DND-41 (cell line): ENCODE measurements around the gene CYRIA.
A peak's percentile ranks its signal among the peaks of the same experiment; 100 is the strongest.

Source experiments
- ATAC-seq: fragments of 200-7000 bp; cut with Tn5 transposase; 3 replicates; pipeline ENCODE4 v1.9.1; 2021; ENCODE audit warnings: low read depth; ENCODE audit not compliant: insufficient read depth
- DNase-seq: peaks from one replicate; pipeline ENCODE4 v3.0.0-alpha.2; 2020
- H2AFZ ChIP-seq: 2 replicates; pipeline ENCODE4 v1.6.0; 2012; ENCODE audit warnings: low read depth, low read length
- H3K27ac ChIP-seq: 2 replicates; pipeline ENCODE4 v1.5.1; 2012; ENCODE audit warnings: low read length, inconsistent platforms
- H3K27me3 ChIP-seq: fragments of 200-600 bp; sonication (generic); 2 replicates; pipeline ENCODE4 v1.6.0; 2012; ENCODE audit warnings: low read length, mild to moderate bottlenecking, inconsistent platforms; ENCODE audit not compliant: insufficient read depth, poor library complexity
- H3K36me3 ChIP-seq: 2 replicates; pipeline ENCODE4 v1.5.1; 2012; ENCODE audit warnings: low read length, inconsistent platforms; ENCODE audit not compliant: insufficient read depth
- H3K4me1 ChIP-seq: 2 replicates; pipeline ENCODE4 v1.5.1; 2012; ENCODE audit warnings: mild to moderate bottlenecking, low read length; ENCODE audit not compliant: insufficient read depth
- H3K4me2 ChIP-seq: 2 replicates; pipeline ENCODE4 v1.6.0; 2012; ENCODE audit warnings: mild to moderate bottlenecking, moderate library complexity, low read length, inconsistent platforms; ENCODE audit not compliant: insufficient read depth
- H3K4me3 ChIP-seq, 2 experiments: fragments of 200-600 bp in 1 of 2; shearing (Covaris generic) in 1 of 2; 2 replicates each; pipeline ENCODE4 v1.5.1; 2012 to 2016; ENCODE audit warnings: inconsistent platforms in 2 of 2, low read length in 2 of 2, mild to moderate bottlenecking in 2 of 2, low read depth in 1 of 2, moderate library complexity in 1 of 2
- H3K79me2 ChIP-seq: 2 replicates; pipeline ENCODE4 v1.6.0; 2012; ENCODE audit warnings: low read length, inconsistent platforms; ENCODE audit not compliant: insufficient read depth
- H3K9ac ChIP-seq: 2 replicates; pipeline ENCODE4 v1.6.0; 2012; ENCODE audit warnings: low read depth, mild to moderate bottlenecking, inconsistent platforms, low read length, moderate library complexity
- H3K9me3 ChIP-seq: 2 replicates; pipeline ENCODE4 v1.5.1; 2012; ENCODE audit warnings: low read length, moderate library complexity, mild to moderate bottlenecking, inconsistent platforms; ENCODE audit not compliant: insufficient read depth, severe bottlenecking
- H4K20me1 ChIP-seq: 2 replicates; pipeline ENCODE4 v1.6.0; 2012; ENCODE audit warnings: low read length; ENCODE audit not compliant: insufficient read depth
- EZH2 ChIP-seq: IDR thresholded peaks from 3 replicates; pipeline ENCODE4 v1.6.1; 2012; ENCODE audit warnings: borderline replicate concordance, low read depth, mild to moderate bottlenecking, moderate library complexity, low read length, inconsistent platforms; ENCODE audit not compliant: severe bottlenecking
- TF ChIP-seq, protein P1 (sequence below): IDR thresholded peaks from 2 replicates; pipeline ENCODE4 v1.5.1; 2012; ENCODE audit warnings: borderline replicate concordance, low read length, moderate library complexity, mild to moderate bottlenecking; ENCODE audit not compliant: poor library complexity, severe bottlenecking; ENCODE audit errors: extremely low read depth

The CYRIA gene

DNA sequence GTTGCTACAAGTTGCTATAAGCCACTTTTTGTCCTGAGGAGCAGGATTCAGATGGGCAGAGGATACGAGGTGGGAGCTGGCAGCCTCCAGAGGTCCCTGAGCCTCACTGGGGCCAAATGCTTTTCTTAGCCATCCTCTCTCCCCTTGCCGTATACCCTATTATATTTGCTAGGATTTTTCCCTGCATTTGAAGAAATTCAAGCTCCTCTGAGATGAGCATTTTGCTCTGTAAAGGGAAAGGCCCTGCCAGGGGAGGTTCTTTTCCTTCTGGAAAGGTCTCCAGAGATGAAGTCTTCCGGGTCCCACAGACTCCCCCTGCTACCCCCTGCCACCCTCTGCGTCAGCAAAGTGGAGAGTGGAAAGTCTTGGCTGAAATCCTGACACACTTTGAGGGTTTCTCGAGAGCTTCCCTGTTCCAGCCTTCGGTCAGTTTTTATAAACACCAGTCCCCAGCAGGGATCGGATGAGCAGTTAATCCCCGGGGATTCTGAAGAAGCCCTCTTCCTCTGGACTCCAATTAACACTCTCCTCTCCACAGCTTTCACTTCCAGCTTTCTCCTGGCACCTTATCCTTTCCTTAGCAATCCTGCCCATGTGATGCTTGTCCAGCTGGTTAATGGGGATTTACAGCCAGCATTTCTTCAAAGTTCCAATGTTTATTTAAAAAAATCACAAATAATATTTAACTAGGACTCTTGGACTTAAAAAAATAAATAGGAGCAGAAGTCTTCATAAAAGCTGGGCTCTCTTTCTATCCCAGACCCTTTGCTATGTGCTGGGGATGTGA lies 13.1 kb downstream of the CYRIA start:
- no peaks in the 10 kb centered on the region for H3K79me2 ChIP-seq

DNA sequence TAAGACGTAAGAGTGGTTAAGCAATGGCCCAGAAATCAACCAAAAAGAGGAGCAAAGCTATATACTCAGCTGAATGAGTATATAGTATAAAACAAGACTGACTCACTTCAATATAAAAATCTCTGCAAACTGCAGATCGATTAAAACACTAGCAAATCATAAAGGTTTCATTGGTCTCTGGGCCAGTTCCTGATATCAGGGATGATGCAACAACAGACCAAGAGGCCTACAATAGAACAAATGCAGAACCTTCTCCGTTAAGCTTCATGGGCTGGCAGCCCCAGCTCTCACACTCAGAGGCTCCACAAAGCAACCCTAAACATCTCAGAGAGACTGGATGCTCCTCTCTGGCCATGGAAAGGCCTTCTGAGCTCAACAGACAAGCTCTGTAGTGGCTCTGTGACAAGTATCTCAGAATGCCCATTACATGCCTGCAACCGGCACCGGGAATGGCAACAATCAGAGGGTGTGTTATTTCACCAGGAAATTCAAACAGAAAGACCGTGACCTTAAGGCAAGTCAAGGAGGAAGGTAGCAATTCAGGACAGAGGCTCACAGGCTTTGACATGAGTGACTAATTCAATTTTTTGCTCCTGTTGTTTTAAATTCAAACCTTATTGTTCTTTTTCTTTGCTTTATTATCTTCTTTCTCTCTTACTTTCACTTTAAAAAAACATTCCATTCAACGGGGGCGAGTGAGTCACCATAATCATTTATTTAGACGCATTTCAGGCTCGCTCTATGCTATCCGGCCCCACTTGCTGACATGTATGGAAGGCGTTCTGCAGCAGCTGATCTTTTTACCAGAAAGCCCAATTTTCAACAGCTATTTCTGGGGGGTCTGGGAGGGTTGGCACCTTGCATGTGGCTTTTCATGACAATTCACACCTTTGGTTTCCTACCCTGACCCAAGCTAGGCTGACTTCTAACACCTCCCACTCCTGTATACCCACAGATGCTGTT lies 15.1 kb downstream of the CYRIA start:
- no peak for TF ChIP-seq EZH2
- TF ChIP-seq, protein P1, sequence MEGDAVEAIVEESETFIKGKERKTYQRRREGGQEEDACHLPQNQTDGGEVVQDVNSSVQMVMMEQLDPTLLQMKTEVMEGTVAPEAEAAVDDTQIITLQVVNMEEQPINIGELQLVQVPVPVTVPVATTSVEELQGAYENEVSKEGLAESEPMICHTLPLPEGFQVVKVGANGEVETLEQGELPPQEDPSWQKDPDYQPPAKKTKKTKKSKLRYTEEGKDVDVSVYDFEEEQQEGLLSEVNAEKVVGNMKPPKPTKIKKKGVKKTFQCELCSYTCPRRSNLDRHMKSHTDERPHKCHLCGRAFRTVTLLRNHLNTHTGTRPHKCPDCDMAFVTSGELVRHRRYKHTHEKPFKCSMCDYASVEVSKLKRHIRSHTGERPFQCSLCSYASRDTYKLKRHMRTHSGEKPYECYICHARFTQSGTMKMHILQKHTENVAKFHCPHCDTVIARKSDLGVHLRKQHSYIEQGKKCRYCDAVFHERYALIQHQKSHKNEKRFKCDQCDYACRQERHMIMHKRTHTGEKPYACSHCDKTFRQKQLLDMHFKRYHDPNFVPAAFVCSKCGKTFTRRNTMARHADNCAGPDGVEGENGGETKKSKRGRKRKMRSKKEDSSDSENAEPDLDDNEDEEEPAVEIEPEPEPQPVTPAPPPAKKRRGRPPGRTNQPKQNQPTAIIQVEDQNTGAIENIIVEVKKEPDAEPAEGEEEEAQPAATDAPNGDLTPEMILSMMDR = no peak
- no peak for DNase-seq
- Histone ChIP-seq H3K9me3 (no peaks in the 10 kb centered on the region), H3K27me3 (no peaks in the 10 kb centered on the region), H3K4me3 (no peak overlapping the region), H3K4me2 (no peak overlapping the region), H2AFZ (no peak overlapping the region), H3K9ac (no peak overlapping the region), H3K79me2 (no peaks in the 10 kb centered on the region), H4K20me1 (no peaks in the 10 kb centered on the region), H3K36me3 (no peaks in the 10 kb centered on the region), H3K4me1 (no peaks in the 10 kb centered on the region), H3K27ac (no peak overlapping the region)
- no peak for ATAC-seq

More for the DNA sequence above, 13.1 kb downstream of the CYRIA start:
- Histone ChIP-seq H3K36me3 (no peaks in the 10 kb centered on the region), H3K27me3 (no peaks in the 10 kb centered on the region), H3K9me3 (no peaks in the 10 kb centered on the region), H3K4me2 (no peak overlapping the region), H3K4me3 (no peak overlapping the region), H3K27ac (no peak overlapping the region), H3K9ac (no peak overlapping the region), H3K4me1 (no peaks in the 10 kb centered on the region), H2AFZ (no peak overlapping the region), H4K20me1 (no peaks in the 10 kb centered on the region)
- no peak for TF ChIP-seq EZH2
- TF ChIP-seq, protein P1 = no peak
- DNase-seq (no peak), ATAC-seq (no peak)

DNA sequence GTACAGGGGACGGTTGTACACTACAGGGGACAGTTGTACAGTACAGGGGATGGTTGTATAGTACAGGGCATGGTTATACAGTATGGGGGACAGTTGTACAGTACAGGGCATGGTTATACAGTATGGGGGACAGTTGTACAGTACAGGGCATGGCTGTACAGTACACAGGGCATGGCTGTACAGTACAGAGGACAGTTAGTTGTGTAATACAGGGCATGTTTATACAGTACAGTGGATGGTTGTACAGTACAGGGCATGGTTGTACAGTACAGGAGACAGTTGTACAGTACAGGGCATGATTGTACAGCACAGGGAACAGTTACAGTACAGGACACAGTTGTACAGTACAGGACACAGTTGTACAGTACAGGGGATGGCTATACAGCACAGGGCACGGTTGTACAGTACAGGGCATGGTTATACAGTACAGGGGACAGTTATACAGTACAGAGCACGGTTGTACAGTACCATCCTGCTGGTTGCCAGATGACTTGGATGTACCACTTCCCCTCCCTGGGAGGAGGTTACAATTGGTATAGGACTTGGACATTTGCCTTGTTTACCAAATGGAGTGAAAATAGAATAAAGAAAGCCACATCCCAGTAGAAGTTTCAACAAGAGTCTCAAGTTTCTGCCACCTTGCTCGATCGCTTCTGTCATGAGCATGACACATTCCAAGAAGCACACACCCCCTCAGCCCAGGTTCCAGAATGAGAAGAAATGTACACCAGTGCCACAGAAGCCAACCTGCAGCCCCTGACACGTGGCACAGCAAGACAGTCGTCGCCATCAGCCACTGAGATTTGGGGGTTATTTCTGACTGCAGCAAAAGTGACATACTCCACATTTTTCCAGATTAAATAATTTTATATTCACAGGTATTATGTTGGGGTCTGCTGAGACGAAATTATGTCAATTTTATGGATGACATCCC lies 16.0 kb downstream of the CYRIA start:
- Histone ChIP-seq H3K27ac (no peak overlapping the region), H3K36me3 (no peaks in the 10 kb centered on the region), H3K9ac (no peak overlapping the region)

More for the DNA sequence above, 16.0 kb downstream of the CYRIA start:
- H3K79me2 ChIP-seq = no peaks in the 10 kb centered on the region
- DNase-seq = no peak
- H3K4me1 ChIP-seq = no peaks in the 10 kb centered on the region
- no peak overlapping the region for H2AFZ ChIP-seq
- H4K20me1 ChIP-seq = no peaks in the 10 kb centered on the region
- no peak overlapping the region for H3K4me2 ChIP-seq
- H3K9me3 ChIP-seq = no peaks in the 10 kb centered on the region
- no peaks in the 10 kb centered on the region for H3K27me3 ChIP-seq
- ATAC-seq = 0 out of 3 replicates have a peak, but pooled peaks have one; percentile 42
- TF ChIP-seq, protein P1 = no peak
- no peak for TF ChIP-seq EZH2
- no peak overlapping the region for H3K4me3 ChIP-seq
